Activated T-helper 17 cell treated with anti-CD3 and anti-CD28 coated beads, Interleukin-2, amount 50 U/mL, for 72 hours (primary cell): Measurements from ENCODE around the gene NUP160. TPM values are rescaled to one million over a fixed set of nuclear protein-coding genes. Genes with fewer than 3 reads are reported as not detected.
"Not testable (repeated sequence)": the region's sequence is repeated elsewhere in the genome, so short reads cannot be mapped to it uniquely, and the experiment has no call there.

ENCODE experiments used
- ATAC-seq: fragments of 150-1000 bp; cut with Tn5 transposase; replicated peaks from 2 replicates; pipeline ENCODE4 v1.10.0; 2021; ENCODE audit warnings: mild to moderate bottlenecking, moderate library complexity
- H3K27ac Mint-ChIP-seq: one replicate; pipeline ENCODE4 v1.8.0; 2022; ENCODE audit warnings: mixed read lengths
- H3K27me3 Mint-ChIP-seq: one replicate; pipeline ENCODE4 v1.8.0; 2022; ENCODE audit warnings: mixed read lengths
- H3K36me3 Mint-ChIP-seq: one replicate; pipeline ENCODE4 v1.8.0; 2022; ENCODE audit warnings: low read depth, mild to moderate bottlenecking, mixed read lengths
- H3K4me1 Mint-ChIP-seq: one replicate; pipeline ENCODE4 v1.8.0; 2022; ENCODE audit warnings: mixed read lengths
- H3K4me3 Mint-ChIP-seq: one replicate; pipeline ENCODE4 v1.8.0; 2022; ENCODE audit warnings: mild to moderate bottlenecking, mixed read lengths
- H3K9me3 Mint-ChIP-seq: one replicate; pipeline ENCODE4 v1.8.0; 2022; ENCODE audit warnings: mixed read lengths
- total RNA-seq, 2 donors: library from RNA; stranded (reverse); gene quantifications; one replicate each; pipeline ENCODE4 v1.2.3, GENCODE V29; 2022

The NUP160 gene
- 10 to 100 TPM; 61.9 to 77.7 TPM for total RNA-seq

GRCh38 chr11:47847892-47848699 is at the start of gene NUP160:
Gene NUP160 (minus strand): TSS chr11:47848350. CDS start chr11:47848318, 32 bp downstream.
- no peaks in the 10 kb centered on the region for H3K27me3 Mint-ChIP-seq
- peak within 1 kb of the TSS; percentile 94 for H3K4me3 Mint-ChIP-seq
- no peaks in the 10 kb centered on the region for H3K36me3 Mint-ChIP-seq
- peaks cover 25% of the 10 kb centered on the region for H3K4me1 Mint-ChIP-seq
- ATAC-seq: peak; percentile 94
- H3K9me3 Mint-ChIP-seq: no peaks in the 10 kb centered on the region
- peak within 1 kb of the TSS; percentile 93 for H3K27ac Mint-ChIP-seq

- Mint-ChIP-seq H3K4me3 (no peak overlapping the region), H3K4me1 (peaks cover 5% of the 10 kb centered on the region), H3K9me3 (no peaks in the 10 kb centered on the region), H3K36me3 (no peaks in the 10 kb centered on the region), H3K27me3 (no peaks in the 10 kb centered on the region), H3K27ac (no peak overlapping the region)
- ATAC-seq: no peak
Observed at GRCh38 chr11:47896199-47896598, 48.0 kb upstream of the NUP160 start.

- Mint-ChIP-seq H3K4me3 (no peak overlapping the region), H3K27ac (no peak overlapping the region), H3K36me3 (no peaks in the 10 kb centered on the region), H3K9me3 (no peaks in the 10 kb centered on the region), H3K27me3 (no peaks in the 10 kb centered on the region), H3K4me1 (peaks cover 8% of the 10 kb centered on the region)
- no peak for ATAC-seq
Observed at GRCh38 chr11:47895035-47895434, 46.9 kb upstream of the NUP160 start.

- not testable (repeated sequence) for H3K4me3 Mint-ChIP-seq, ATAC-seq, H3K36me3 Mint-ChIP-seq, H3K27me3 Mint-ChIP-seq, H3K9me3 Mint-ChIP-seq, H3K27ac Mint-ChIP-seq
- peaks cover 20% of the 10 kb centered on the region for H3K4me1 Mint-ChIP-seq
Observed at GRCh38 chr11:47892546-47893276, 44.6 kb upstream of the NUP160 start.

- no peaks in the 10 kb centered on the region for H3K27me3 Mint-ChIP-seq
- H3K4me3 Mint-ChIP-seq: no peak overlapping the region
- no peaks in the 10 kb centered on the region for H3K9me3 Mint-ChIP-seq
- H3K4me1 Mint-ChIP-seq: peaks cover 20% of the 10 kb centered on the region
- no peak for ATAC-seq
- no peak overlapping the region for H3K27ac Mint-ChIP-seq
- no peaks in the 10 kb centered on the region for H3K36me3 Mint-ChIP-seq
Observed at GRCh38 chr11:47891886-47892285, 43.7 kb upstream of the NUP160 start.

GRCh38 chr11:47889714-47890441 is 41.7 kb upstream of the NUP160 start:
- H3K36me3 Mint-ChIP-seq: no peaks in the 10 kb centered on the region
- peaks cover 21% of the 10 kb centered on the region for H3K4me1 Mint-ChIP-seq
- no peaks in the 10 kb centered on the region for H3K9me3 Mint-ChIP-seq
- H3K4me3 Mint-ChIP-seq: peak overlapping the region; percentile 16
- peak; percentile 69 for ATAC-seq
- no peaks in the 10 kb centered on the region for H3K27me3 Mint-ChIP-seq
- no peak overlapping the region for H3K27ac Mint-ChIP-seq

GRCh38 chr11:47887910-47888569 is 39.9 kb upstream of the NUP160 start:
- Mint-ChIP-seq H3K9me3 (no peaks in the 10 kb centered on the region), H3K4me1 (peaks cover 32% of the 10 kb centered on the region), H3K36me3 (no peaks in the 10 kb centered on the region), H3K27ac (no peak overlapping the region), H3K4me3 (peak overlapping the region; percentile 28), H3K27me3 (no peaks in the 10 kb centered on the region)
- ATAC-seq: peak; percentile 70

GRCh38 chr11:47886096-47886495 is 37.9 kb upstream of the NUP160 start:
- peak overlapping the region; percentile 61 for H3K4me3 Mint-ChIP-seq
- peak; percentile 53 for ATAC-seq
- H3K36me3 Mint-ChIP-seq: no peaks in the 10 kb centered on the region
- H3K27me3 Mint-ChIP-seq: no peaks in the 10 kb centered on the region
- H3K27ac Mint-ChIP-seq: peak overlapping the region; percentile 81
- H3K9me3 Mint-ChIP-seq: no peaks in the 10 kb centered on the region
- H3K4me1 Mint-ChIP-seq: peaks cover 32% of the 10 kb centered on the region

- H3K27ac Mint-ChIP-seq, ATAC-seq, H3K27me3 Mint-ChIP-seq, H3K9me3 Mint-ChIP-seq, H3K36me3 Mint-ChIP-seq, H3K4me3 Mint-ChIP-seq: not testable (repeated sequence)
- H3K4me1 Mint-ChIP-seq: peaks cover 20% of the 10 kb centered on the region
Observed at GRCh38 chr11:47882437-47882836, 34.3 kb upstream of the NUP160 start.

- Mint-ChIP-seq H3K27me3 (no peaks in the 10 kb centered on the region), H3K4me1 (peaks cover 21% of the 10 kb centered on the region), H3K27ac (no peak overlapping the region), H3K9me3 (no peaks in the 10 kb centered on the region), H3K4me3 (no peak overlapping the region), H3K36me3 (no peaks in the 10 kb centered on the region)
- no peak for ATAC-seq
Observed at GRCh38 chr11:47881145-47881544, 33.0 kb upstream of the NUP160 start.

GRCh38 chr11:47879259-47880158 is 31.4 kb upstream of the NUP160 start:
- H3K4me3 Mint-ChIP-seq: no peak overlapping the region
- peak overlapping the region; percentile 44 for H3K27ac Mint-ChIP-seq
- peaks cover 4% of the 10 kb centered on the region for H3K9me3 Mint-ChIP-seq
- peaks cover 17% of the 10 kb centered on the region for H3K4me1 Mint-ChIP-seq
- no peaks in the 10 kb centered on the region for H3K27me3 Mint-ChIP-seq
- ATAC-seq: no peak
- H3K36me3 Mint-ChIP-seq: no peaks in the 10 kb centered on the region

- not testable (repeated sequence) for H3K36me3 Mint-ChIP-seq, H3K9me3 Mint-ChIP-seq
- peaks cover 14% of the 10 kb centered on the region for H3K4me1 Mint-ChIP-seq
Observed at GRCh38 chr11:47875858-47876257, 27.7 kb upstream of the NUP160 start.

GRCh38 chr11:47870404-47870803 is 22.3 kb upstream of the NUP160 start:
- Mint-ChIP-seq H3K4me1 (peaks cover 12% of the 10 kb centered on the region), H3K27me3 (no peaks in the 10 kb centered on the region), H3K9me3 (peaks cover under 1% of the 10 kb centered on the region), H3K27ac (no peak overlapping the region), H3K4me3 (no peak overlapping the region), H3K36me3 (no peaks in the 10 kb centered on the region)
- ATAC-seq: no peak

More at GRCh38 chr11:47875858-47876257, 27.7 kb upstream of the NUP160 start:
- not testable (repeated sequence) for H3K27me3 Mint-ChIP-seq, H3K27ac Mint-ChIP-seq, H3K4me3 Mint-ChIP-seq, ATAC-seq
